GM23248 (cell line): ENCODE results near the gene ZBED1. TPM values are rescaled to one million over a fixed set of nuclear protein-coding genes. Genes with fewer than 3 reads are reported as not detected.

Source experiments
- DNase-seq: peaks from one replicate; pipeline ENCODE4 v3.0.0-alpha.2; 2015
- H2AFZ ChIP-seq: fragments of 200-600 bp; sonication (generic); 2 replicates; pipeline ENCODE4 v1.6.1; 2016; ENCODE audit warnings: antibody characterized with exemption
- H3F3A ChIP-seq: fragments of 200-600 bp; sonication (generic); 2 replicates; pipeline ENCODE4 v1.6.1; 2016; ENCODE audit warnings: mild to moderate bottlenecking, antibody characterized with exemption, mixed run types; ENCODE audit not compliant: insufficient read depth
- H3K27ac ChIP-seq: fragments of 200-600 bp; sonication (generic); 2 replicates; pipeline ENCODE4 v1.5.1; 2016; ENCODE audit warnings: mild to moderate bottlenecking
- H3K27me3 ChIP-seq: fragments of 200-600 bp; sonication (generic); replicated peaks from 2 replicates; pipeline ENCODE4 v1.6.1; 2016; ENCODE audit warnings: mild to moderate bottlenecking; ENCODE audit not compliant: insufficient read depth
- H3K36me3 ChIP-seq: fragments of 200-600 bp; sonication (generic); 2 replicates; pipeline ENCODE4 v1.6.1; 2016; ENCODE audit warnings: low read depth, mild to moderate bottlenecking
- H3K4me1 ChIP-seq: fragments of 200-600 bp; sonication (generic); 2 replicates; pipeline ENCODE4 v1.6.1; 2016; ENCODE audit warnings: mild to moderate bottlenecking; ENCODE audit not compliant: insufficient read depth
- H3K4me2 ChIP-seq: fragments of 200-600 bp; sonication (generic); one replicate; pipeline ENCODE4 v1.6.1; 2016; ENCODE audit warnings: mild to moderate bottlenecking; ENCODE audit not compliant: unreplicated experiment
- H3K4me3 ChIP-seq: fragments of 200-600 bp; sonication (generic); 2 replicates; pipeline ENCODE4 v1.5.1; 2016; ENCODE audit warnings: mild to moderate bottlenecking
- H3K79me2 ChIP-seq: fragments of 200-600 bp; sonication (generic); 2 replicates; pipeline ENCODE4 v1.6.1; 2016; ENCODE audit warnings: mild to moderate bottlenecking; ENCODE audit not compliant: insufficient read depth
- H3K9ac ChIP-seq: fragments of 200-600 bp; sonication (generic); 2 replicates; pipeline ENCODE4 v1.6.1; 2016; ENCODE audit warnings: mild to moderate bottlenecking
- H3K9me2 ChIP-seq: fragments of 200-600 bp; sonication (generic); 2 replicates; pipeline ENCODE4 v1.6.1; 2016; ENCODE audit warnings: mixed run types, mild to moderate bottlenecking, moderate library complexity; ENCODE audit not compliant: insufficient read depth
- H3K9me3 ChIP-seq: fragments of 200-600 bp; sonication (generic); one replicate; pipeline ENCODE4 v1.6.1; 2017; ENCODE audit warnings: low read depth
- H4K20me1 ChIP-seq: fragments of 200-600 bp; sonication (generic); 2 replicates; pipeline ENCODE4 v1.6.0; 2016; ENCODE audit not compliant: insufficient read depth
- EZH2 ChIP-seq: fragments of 200-600 bp; sonication (generic); IDR thresholded peaks from 2 replicates; pipeline ENCODE4 v1.6.1; 2018; ENCODE audit warnings: antibody characterized with exemption, mild to moderate bottlenecking; ENCODE audit not compliant: insufficient read depth, poor library complexity, severe bottlenecking
- EZH2phosphoT487 ChIP-seq: fragments of 200-600 bp; sonication (generic); IDR thresholded peaks from 2 replicates; pipeline ENCODE4 v1.6.1; 2018; ENCODE audit warnings: antibody characterized with exemption, moderate library complexity, mild to moderate bottlenecking, low read depth; ENCODE audit not compliant: insufficient read depth
- WGBS, 2 experiments: methylation state at CpG; one replicate each; pipeline ENCODE4 v1.1.6; 2015 to 2017; ENCODE audit warnings: low lambda C conversion rate in 2 of 2, low coverage in 1 of 2; ENCODE audit errors: missing lambda C conversion rate in 2 of 2; 5-methylcytosine and 5-hydroxymethylcytosine counted together
- in situ Hi-C: fragments of 300-500 bp; cut with MboI; formaldehyde crosslinking; loops from 2 replicates; pipeline ENCODE4 v1.15.0; 2020
- polyA plus RNA-seq: library from polyadenylated mRNA; unstranded; fragments of >200 nt; fragmentation: Nextera tagmentation; extraction: Ambion mirVana; gene quantifications from 2 replicates; pipeline ENCODE4 v1.2.1, GENCODE V29; 2016
- total RNA-seq: library from RNA; depleted of rRNA; stranded (reverse); fragments of >200 nt; shearing (Covaris generic); gene quantifications from 2 replicates; pipeline ENCODE4 v1.2.3, GENCODE V29; 2014

ZBED1 gene
- total and polyA plus RNA-seq, 2 experiments from 2014 or later = 20.7 to 31.1 TPM

DNA sequence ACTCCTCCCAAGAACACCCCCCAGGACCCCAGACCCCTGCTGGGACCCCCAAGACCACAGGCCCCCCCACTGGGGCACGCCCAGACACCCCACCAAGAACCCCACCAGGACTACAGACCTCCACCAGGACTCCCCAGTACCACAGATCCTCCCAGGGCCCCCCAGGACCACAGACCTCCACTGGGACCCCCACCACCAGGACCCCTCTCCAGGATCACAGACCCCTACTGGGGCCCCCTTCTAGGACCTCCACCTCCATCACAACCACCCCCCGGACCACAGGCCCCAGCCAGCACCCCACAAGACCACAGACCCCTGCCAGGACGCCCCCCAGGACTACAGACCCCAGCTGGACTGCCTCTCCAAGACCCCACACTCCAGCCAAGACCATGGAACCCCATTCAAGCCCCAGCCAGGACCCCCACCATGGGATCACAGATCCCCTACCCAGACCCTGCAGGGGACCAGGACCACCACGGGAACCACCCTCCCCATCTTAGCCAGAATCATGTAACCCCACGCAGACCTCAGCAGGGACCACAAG lies 855 bp upstream of the ZBED1 start:
- H3K9me3 ChIP-seq = no peaks in the 10 kb centered on the region
- no peak overlapping the region for H3K9ac ChIP-seq
- no peaks in the 10 kb centered on the region for H3K27me3 ChIP-seq
- H4K20me1 ChIP-seq = no peaks in the 10 kb centered on the region
- H3K36me3 ChIP-seq = no peaks in the 10 kb centered on the region
- no peak overlapping the region for H3K4me3 ChIP-seq
- H3K4me2 ChIP-seq = no peak overlapping the region
- no peak for DNase-seq
- in situ Hi-C loops = no loop called here
- 76 to 88% methylated on average over 3 to 5 of the region's 5 CpGs for WGBS, 2 experiments
- H2AFZ ChIP-seq = no peak overlapping the region
- peaks cover 25% of the 10 kb centered on the region for H3K4me1 ChIP-seq
- H3K9me2 ChIP-seq = no peaks in the 10 kb centered on the region
- TF ChIP-seq EZH2phosphoT487 (no peak), EZH2 (no peak)
- no peak overlapping the region for H3K27ac ChIP-seq
- H3F3A ChIP-seq = peaks cover 22% of the 10 kb centered on the region
- H3K79me2 ChIP-seq = peaks cover 37% of the 10 kb centered on the region

- in situ Hi-C loops = no loop called here
- Histone ChIP-seq H3K9me3 (no peaks in the 10 kb centered on the region), H3K9ac (peak overlapping the region; percentile 96), H3K27ac (peak overlapping the region; percentile 75), H3K79me2 (peaks cover 51% of the 10 kb centered on the region), H3K4me2 (peak overlapping the region; percentile 82), H3K9me2 (no peaks in the 10 kb centered on the region), H4K20me1 (no peaks in the 10 kb centered on the region), H3F3A (peaks cover 22% of the 10 kb centered on the region), H3K36me3 (no peaks in the 10 kb centered on the region), H3K4me1 (peaks cover 25% of the 10 kb centered on the region), H3K27me3 (no peaks in the 10 kb centered on the region), H3K4me3 (peak overlapping the region; percentile 91), H2AFZ (peak overlapping the region; percentile 85)
- DNase-seq = peak; percentile 89
- WGBS, 2 experiments = 1 to 3% methylated on average over 18 to 23 of the region's 70 CpGs
- TF ChIP-seq EZH2phosphoT487 (no peak), EZH2 (no peak)
Observed at GRCh38 chrX:2500091-2500802, 529 bp downstream of the ZBED1 start.

DNA sequence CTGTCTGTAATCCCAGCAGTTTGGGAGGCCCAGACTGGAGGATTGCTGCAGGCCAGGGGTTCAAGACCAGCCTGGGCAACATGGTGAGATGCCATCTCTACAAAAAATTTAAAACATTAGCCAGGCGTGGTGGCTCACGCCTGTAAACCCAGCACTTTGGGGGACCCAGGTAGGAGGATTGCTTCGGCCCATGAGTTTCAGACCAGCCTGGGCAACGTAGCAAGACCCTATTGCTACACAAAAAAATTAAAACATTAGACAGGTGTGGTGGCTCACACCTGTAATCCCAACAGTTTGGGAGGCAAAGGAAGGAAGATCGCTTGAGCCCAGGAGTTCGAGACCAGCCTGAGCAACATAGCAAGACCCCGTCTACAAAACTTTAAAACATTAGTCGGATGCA lies 1.3 kb downstream of the ZBED1 start:
- Histone ChIP-seq H3K36me3 (no peaks in the 10 kb centered on the region), H3K27me3 (no peaks in the 10 kb centered on the region), H3K9me3 (no peaks in the 10 kb centered on the region), H3K9me2 (no peaks in the 10 kb centered on the region), H3K27ac (peak overlapping the region; percentile 75), H4K20me1 (no peaks in the 10 kb centered on the region), H3K79me2 (peaks cover 57% of the 10 kb centered on the region), H3K4me1 (peaks cover 25% of the 10 kb centered on the region), H3K4me3 (peak overlapping the region; percentile 91), H3K4me2 (peak overlapping the region; percentile 82), H3F3A (peaks cover 22% of the 10 kb centered on the region), H3K9ac (peak overlapping the region; percentile 96), H2AFZ (0 out of 2 replicates have a peak overlapping the region, but pooled peaks have one; percentile 85)
- WGBS, 2 experiments = 66 to 69% methylated on average over 8 of the region's 8 CpGs
- no peak for DNase-seq
- in situ Hi-C loops = no loop called here
- TF ChIP-seq EZH2phosphoT487 (no peak), EZH2 (no peak)

DNA sequence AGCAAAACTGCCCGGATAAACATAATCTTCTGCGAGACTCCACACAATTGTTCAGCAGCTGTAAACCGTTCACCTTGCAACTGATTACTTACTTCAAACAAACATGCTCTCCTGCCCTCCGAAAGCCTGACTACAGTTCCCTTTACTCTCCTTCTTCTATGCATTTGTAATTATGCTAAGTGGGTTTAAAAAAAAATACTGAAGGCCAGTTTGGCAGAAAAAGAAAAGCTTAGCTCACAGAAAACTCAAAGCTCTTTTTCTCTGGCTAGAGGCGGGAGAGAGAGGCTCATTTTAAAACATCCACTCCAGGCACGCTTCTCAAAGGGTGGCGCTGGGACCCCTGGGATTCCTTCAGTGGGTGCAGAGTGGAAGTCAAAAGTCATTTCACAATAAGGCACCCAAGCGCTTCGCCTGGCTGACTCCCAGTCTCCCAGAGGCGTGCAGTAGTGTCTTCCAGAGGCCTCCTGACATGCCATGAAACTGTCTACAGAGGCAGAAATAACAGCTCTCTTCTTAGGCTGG lies 1.9 kb downstream of the ZBED1 start:
- Histone ChIP-seq H3K9me2 (no peaks in the 10 kb centered on the region), H3K27me3 (no peaks in the 10 kb centered on the region), H3K27ac (peak overlapping the region; percentile 75), H3K4me3 (peak overlapping the region; percentile 91), H4K20me1 (no peaks in the 10 kb centered on the region), H3K9ac (peak overlapping the region; percentile 96), H3K9me3 (no peaks in the 10 kb centered on the region), H3K4me1 (peaks cover 25% of the 10 kb centered on the region), H3K36me3 (no peaks in the 10 kb centered on the region), H3K79me2 (peaks cover 63% of the 10 kb centered on the region), H2AFZ (peak overlapping the region; percentile 67), H3K4me2 (peak overlapping the region; percentile 82), H3F3A (peaks cover 22% of the 10 kb centered on the region)
- TF ChIP-seq EZH2 = no peak
- no peak for TF ChIP-seq EZH2phosphoT487
- WGBS, 2 experiments = 9% methylated on average over 10 of the region's 10 CpGs
- in situ Hi-C loops = no loop called here
- DNase-seq = peak; percentile 58
